Measurements from ENCODE around the gene CYP11A1. TPM values are rescaled to one million over a fixed set of nuclear protein-coding genes. Genes with fewer than 3 reads are reported as not detected.
A peak's percentile ranks its signal among the peaks of the same experiment; 100 is the strongest.

Gene CYP11A1
- total RNA-seq, 1 donor from 2014 or later, result 2.6 TPM

GRCh38 chr15:74301583-74302361 is 65.7 kb downstream of the CYP11A1 start:
- peak; percentile 53 for DNase-seq (ENCODE audit: low spot score)

GRCh38 chr15:74300057-74300795 is 67.2 kb downstream of the CYP11A1 start:
- DNase-seq (ENCODE audit: low spot score), result no peak

GRCh38 chr15:74297887-74298286 is 69.6 kb downstream of the CYP11A1 start:
- DNase-seq (ENCODE audit: low spot score), result peak; percentile 86

- DNase-seq (ENCODE audit: low spot score), result no peak
These were observed 71.6 kb downstream of the CYP11A1 start for GRCh38 chr15:74295800-74296199.

- DNase-seq (ENCODE audit: low spot score), result no peak
These were observed 73.4 kb downstream of the CYP11A1 start for GRCh38 chr15:74294010-74294409.

- DNase-seq (ENCODE audit: low spot score), result no peak
These were observed 74.2 kb downstream of the CYP11A1 start for GRCh38 chr15:74293021-74293810.

- peak; percentile 86 for DNase-seq (ENCODE audit: low spot score)
These were observed 76.1 kb downstream of the CYP11A1 start for GRCh38 chr15:74291101-74292071.

- DNase-seq (ENCODE audit: low spot score), result no peak
These were observed 76.8 kb downstream of the CYP11A1 start for GRCh38 chr15:74290645-74291044.

- no peak for DNase-seq (ENCODE audit: low spot score)
These were observed 77.8 kb downstream of the CYP11A1 start for GRCh38 chr15:74289671-74290070.

Other genes starting within 250 kb of the CYP11A1 start
- 2.6 TPM for gene ISLR2, start 237.1 kb downstream of the CYP11A1 start, total RNA-seq (ENCODE audit: insufficient read depth, low replicate concordance)
- 95.1 TPM for gene ISLR, start 193.9 kb downstream of the CYP11A1 start, total RNA-seq (ENCODE audit: insufficient read depth, low replicate concordance)
- gene STRA6, start 164.9 kb downstream of the CYP11A1 start, total RNA-seq (ENCODE audit: insufficient read depth, low replicate concordance), result 35.6 TPM
- 3.4 TPM for gene CCDC33, start 131.3 kb downstream of the CYP11A1 start, total RNA-seq (ENCODE audit: insufficient read depth, low replicate concordance)
- gene SEMA7A, start 66.3 kb upstream of the CYP11A1 start, total RNA-seq (ENCODE audit: insufficient read depth, low replicate concordance), result 23.1 TPM
- gene UBL7, start 93.5 kb upstream of the CYP11A1 start, total RNA-seq (ENCODE audit: insufficient read depth, low replicate concordance), result 23.8 TPM
- 12.5 TPM for gene ARID3B, start 173.6 kb upstream of the CYP11A1 start, total RNA-seq (ENCODE audit: insufficient read depth, low replicate concordance)
- gene CLK3, start 248.2 kb upstream of the CYP11A1 start, total RNA-seq (ENCODE audit: insufficient read depth, low replicate concordance), result 55.1 TPM